Fibroblast of pulmonary artery (primary cell): Measurements from ENCODE around the gene RFTN1.

ENCODE experiments used
- DNase-seq: peaks from one replicate; pipeline ENCODE4 v3.0.0-alpha.2; 2010; ENCODE audit warnings: low read depth
- H3K4me3 ChIP-seq: replicated peaks from 2 replicates; pipeline ENCODE4 v1.5.1; 2011; ENCODE audit warnings: low read depth, mild to moderate bottlenecking, control low read depth, low read length, moderate library complexity
- CTCF ChIP-seq: IDR thresholded peaks from 2 replicates; pipeline ENCODE4 v1.5.1; 2011; ENCODE audit warnings: mild to moderate bottlenecking, control low read depth, low read length, inconsistent platforms; ENCODE audit errors: missing control alignments

RFTN1 gene

GRCh38 chr3:16511681-16512434 lies 1.6 kb downstream of the RFTN1 start:
- peak overlapping the region; percentile 91 for H3K4me3 ChIP-seq
- peak; percentile 86 for DNase-seq
- TF ChIP-seq CTCF: no peak

GRCh38 chr3:16510620-16511319 lies 2.7 kb downstream of the RFTN1 start:
- peak overlapping the region; percentile 91 for H3K4me3 ChIP-seq
- no peak for DNase-seq
- no peak for TF ChIP-seq CTCF

GRCh38 chr3:16509721-16510619 lies 3.5 kb downstream of the RFTN1 start:
- H3K4me3 ChIP-seq: no peak overlapping the region
- no peak for DNase-seq
- TF ChIP-seq CTCF: no peak

GRCh38 chr3:16508591-16508995 lies 4.9 kb downstream of the RFTN1 start:
- DNase-seq: no peak
- TF ChIP-seq CTCF: no peak
- H3K4me3 ChIP-seq: no peak overlapping the region

GRCh38 chr3:16508243-16508578 lies 5.3 kb downstream of the RFTN1 start:
- H3K4me3 ChIP-seq: no peak overlapping the region
- no peak for DNase-seq
- TF ChIP-seq CTCF: no peak

- TF ChIP-seq CTCF: no peak
- H3K4me3 ChIP-seq: no peak overlapping the region
These were observed 5.8 kb downstream of the RFTN1 start for GRCh38 chr3:16507578-16508242.

More at GRCh38 chr3:16507578-16508242, 5.8 kb downstream of the RFTN1 start:
- no peak for DNase-seq
